T-cell (primary cell): ENCODE data around the gene PIK3R1. TPM values are rescaled to one million over a fixed set of nuclear protein-coding genes. Genes with fewer than 3 reads are reported as not detected.

Source experiments
- ATAC-seq, 4 experiments: fragments of 200-7000 bp in 3 of 4; fragments of 150-1000 bp in 1 of 4; cut with Tn5 transposase; replicated peaks in 1 of 4; 1 replicate in 3 of 4; 2 replicates in 1 of 4; pipeline ENCODE4 v1.10.0; 2021; ENCODE audit warnings: moderate library complexity in 3 of 4, mild to moderate bottlenecking in 2 of 4, moderate number of reproducible peaks in 1 of 4
- CTCF ChIA-PET, 2 donors: fragments of 300-600 bp; sonication (Branson Sonifier 250); formaldehyde crosslinking; loops; one replicate each; lab custom pipeline; 2022; ENCODE audit warnings: antibody characterized with exemption in 2 of 2; lab: Charles Lee
- POLR2A ChIA-PET, 2 donors: fragments of 300-600 bp; sonication (Branson Sonifier 250); formaldehyde crosslinking; loops; one replicate each; lab custom pipeline; 2022; ENCODE audit warnings: antibody characterized with exemption in 2 of 2; lab: Charles Lee
- DNase-seq, 35 experiments: peaks; one replicate each; pipeline versions ENCODE4 v3.0.0 to v3.0.0-alpha.2; 2013 to 2023
- H3K27ac ChIP-seq: one replicate; pipeline ENCODE4 v1.5.1; 2013; ENCODE audit warnings: low read length
- H3K27me3 ChIP-seq, 2 experiments: replicated peaks in 1 of 2; 1 replicate in 1 of 2; 2 replicates in 1 of 2; pipeline versions ENCODE4 v1.6.1 to v1.7.0; 2013; ENCODE audit warnings: low read length in 1 of 2, mixed read lengths in 1 of 2; ENCODE audit not compliant: control insufficient read depth in 2 of 2, insufficient read depth in 2 of 2; ENCODE audit errors: extremely low read depth in 1 of 2
- H3K36me3 ChIP-seq, 2 donors: 1 replicate in 1 of 2; 2 replicates in 1 of 2; pipeline versions ENCODE4 v1.6.1 to v1.7.0; 2013; ENCODE audit warnings: low read length in 1 of 2; ENCODE audit not compliant: control insufficient read depth in 2 of 2, insufficient read depth in 1 of 2; ENCODE audit errors: extremely low read depth in 1 of 2
- H3K4me1 ChIP-seq, 2 experiments: 1 replicate in 1 of 2; 2 replicates in 1 of 2; pipeline versions ENCODE4 v1.6.1 to v1.7.0; 2013; ENCODE audit warnings: low read length in 2 of 2, mixed read lengths in 1 of 2; ENCODE audit not compliant: insufficient read depth in 2 of 2, control insufficient read depth in 1 of 2; ENCODE audit errors: extremely low read depth in 1 of 2
- H3K4me3 ChIP-seq, 2 donors: 1 replicate in 1 of 2; 2 replicates in 1 of 2; pipeline versions ENCODE4 v1.5.1 to v1.7.0; 2013; ENCODE audit warnings: mild to moderate bottlenecking in 2 of 2, low read length in 1 of 2, moderate library complexity in 1 of 2; ENCODE audit not compliant: control insufficient read depth in 1 of 2; ENCODE audit errors: extremely low read depth in 1 of 2
- H3K9me3 ChIP-seq: 2 replicates; pipeline ENCODE4 v1.7.0; 2013
- H3K27ac Mint-ChIP-seq, 2 donors: one replicate each; pipeline ENCODE4 v1.8.0; 2020 to 2021; ENCODE audit warnings: mild to moderate bottlenecking in 2 of 2, mixed read lengths in 2 of 2
- H3K27me3 Mint-ChIP-seq, 2 donors: one replicate each; pipeline ENCODE4 v1.8.0; 2021 to 2022; ENCODE audit warnings: mixed read lengths in 2 of 2
- H3K36me3 Mint-ChIP-seq: one replicate; pipeline ENCODE4 v1.8.0; 2021; ENCODE audit warnings: mixed read lengths
- H3K4me1 Mint-ChIP-seq, 3 donors: one replicate each; pipeline ENCODE4 v1.8.0; 2020 to 2022; ENCODE audit warnings: mixed read lengths in 3 of 3, mild to moderate bottlenecking in 1 of 3
- H3K4me3 Mint-ChIP-seq, 3 donors: one replicate each; pipeline ENCODE4 v1.8.0; 2020 to 2022; ENCODE audit warnings: mild to moderate bottlenecking in 3 of 3, mixed read lengths in 3 of 3, moderate library complexity in 3 of 3
- H3K9me3 Mint-ChIP-seq, 3 donors: one replicate each; pipeline ENCODE4 v1.8.0; 2020 to 2022; ENCODE audit warnings: mixed read lengths in 3 of 3
- WGBS: methylation state at CpG from one replicate; pipeline ENCODE4 v1.1.5; 2013; ENCODE audit warnings: missing lambda C conversion rate; ENCODE audit not compliant: insufficient coverage; 5-methylcytosine and 5-hydroxymethylcytosine counted together
- total RNA-seq, 35 experiments: library from RNA in 6 of 35; stranded (reverse) in 6 of 35; fragments of 120-200 nt in 1 of 35; gene quantifications; one replicate each; pipeline versions ENCODE4 v1.2.1 to v1.2.4 and lab custom pipeline; 2013 to 2026

Gene PIK3R1
- total RNA-seq, 5 donors from 2014 or later (not counting 1 experiment from before 2014, with no cell fraction given) = 83.7 to 370 (median 105) TPM

DNA sequence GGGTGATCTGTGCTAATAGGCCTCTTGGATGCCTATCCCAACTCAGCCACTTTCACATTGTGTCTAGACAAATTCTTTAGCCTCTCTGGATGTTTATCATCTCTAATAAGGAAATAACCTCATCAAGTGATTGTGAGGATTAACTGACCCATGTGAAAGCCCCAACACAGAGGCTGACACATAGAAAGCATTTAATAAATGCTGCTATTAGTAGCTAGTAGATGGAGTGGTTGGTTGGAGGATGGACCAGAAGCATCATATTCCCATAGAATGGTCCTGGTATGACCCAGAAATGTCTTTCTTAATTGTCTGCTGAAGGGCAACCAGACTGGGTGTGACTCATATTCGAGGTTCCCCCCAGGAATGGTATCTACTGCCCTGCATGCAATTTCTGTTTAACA is 124.4 kb downstream of the PIK3R1 start:
- Mint-ChIP-seq H3K4me1 (peaks cover 8 to 12% (median 9%) of the 10 kb centered on the region in 3 donors), H3K36me3 (no peaks in the 10 kb centered on the region), H3K27ac (no peak overlapping the region), H3K27me3 (no peaks in the 10 kb centered on the region), H3K4me3 (no peak overlapping the region), H3K9me3 (no peaks in the 10 kb centered on the region)
- CTCF ChIA-PET = no interaction called here
- DNase-seq = no peak
- peaks cover 0 to 8% of the 10 kb centered on the region in 2 experiments for H3K4me1 ChIP-seq
- no peaks in the 10 kb centered on the region for H3K9me3 ChIP-seq
- peaks cover 0 to 3% of the 10 kb centered on the region in 2 experiments for H3K27me3 ChIP-seq
- WGBS = 83% methylated on average over 1 of the region's 1 CpG
- no peak overlapping the region for H3K4me3 ChIP-seq
- POLR2A ChIA-PET = interaction anchor here in 1 of 2 donors (0.6 kb wide), 1 partner anchor 228 kb away, joined by 7 read pairs; no protein-coding TSS in a partner anchor
- no peaks in the 10 kb centered on the region for H3K36me3 ChIP-seq
- no peak overlapping the region for H3K27ac ChIP-seq
- no peak for ATAC-seq

DNA sequence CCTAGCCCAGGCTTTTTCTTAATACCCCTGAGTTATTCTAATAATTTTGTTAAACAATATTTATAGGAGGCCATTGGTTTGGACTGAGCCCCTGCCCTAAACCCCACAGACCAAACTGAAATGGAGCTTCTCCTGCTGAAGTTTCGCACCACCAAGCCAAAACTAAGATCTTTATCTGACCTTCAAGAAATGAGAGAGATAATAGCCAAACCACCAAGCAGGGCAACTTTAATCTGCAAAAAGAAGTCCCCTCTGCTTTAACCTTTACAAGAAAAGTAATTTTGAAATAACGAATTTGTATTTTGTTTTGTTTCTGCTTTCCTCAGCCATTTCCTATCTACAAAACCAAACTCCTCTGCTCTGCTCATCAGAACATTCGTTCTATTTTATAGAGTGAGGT is 125.5 kb downstream of the PIK3R1 start:
- Mint-ChIP-seq H3K4me1 (peaks cover 8 to 17% (median 11%) of the 10 kb centered on the region in 3 donors), H3K36me3 (no peaks in the 10 kb centered on the region), H3K9me3 (no peaks in the 10 kb centered on the region), H3K4me3 (no peak overlapping the region), H3K27ac (no peak overlapping the region), H3K27me3 (no peaks in the 10 kb centered on the region)
- Histone ChIP-seq H3K27me3 (peaks cover 0 to 3% of the 10 kb centered on the region in 2 experiments), H3K4me3 (no peak overlapping the region), H3K36me3 (no peaks in the 10 kb centered on the region), H3K9me3 (no peaks in the 10 kb centered on the region), H3K27ac (no peak overlapping the region), H3K4me1 (peaks cover 0 to 8% of the 10 kb centered on the region in 2 experiments)
- 89% methylated on average over 1 of the region's 3 CpGs for WGBS
- CTCF ChIA-PET = no interaction called here
- DNase-seq (no peak), ATAC-seq (no peak)
- POLR2A ChIA-PET = no interaction called here

DNA sequence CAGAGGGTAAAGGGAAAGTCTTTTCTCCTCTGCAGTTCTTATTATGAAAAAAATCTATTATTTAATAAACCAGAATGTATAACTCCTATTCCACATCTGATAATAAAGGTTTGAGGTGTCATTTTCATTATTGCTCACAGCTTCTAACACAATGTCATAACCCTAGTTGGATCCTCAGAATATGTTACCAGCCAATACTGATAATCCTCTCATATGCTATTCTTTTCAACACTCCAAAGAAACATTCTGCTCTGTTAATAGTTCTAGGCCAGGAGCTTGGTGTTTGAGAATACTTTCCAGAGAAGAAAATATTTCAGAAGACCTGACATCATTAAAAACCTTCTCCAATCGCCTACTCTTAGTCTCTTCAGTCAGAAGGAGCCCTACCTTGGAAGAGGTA is 127.1 kb downstream of the PIK3R1 start:
- Mint-ChIP-seq H3K36me3 (no peaks in the 10 kb centered on the region), H3K27ac (no peak overlapping the region), H3K4me3 (no peak overlapping the region), H3K4me1 (peaks cover 8 to 18% (median 11%) of the 10 kb centered on the region in 3 donors), H3K27me3 (no peaks in the 10 kb centered on the region), H3K9me3 (peaks cover 0 to 2% (median 2%) of the 10 kb centered on the region in 3 donors)
- no peaks in the 10 kb centered on the region for H3K9me3 ChIP-seq
- CTCF ChIA-PET = no interaction called here
- WGBS = no CpG with 5 or more reads among the region's 1 CpG
- H3K27me3 ChIP-seq = no peaks in the 10 kb centered on the region
- ATAC-seq (no peak), DNase-seq (no peak)
- H3K4me1 ChIP-seq = peaks cover 0 to 8% of the 10 kb centered on the region in 2 experiments
- H3K36me3 ChIP-seq = no peaks in the 10 kb centered on the region
- no peak overlapping the region for H3K4me3 ChIP-seq
- POLR2A ChIA-PET = no interaction called here
- no peak overlapping the region for H3K27ac ChIP-seq

DNA sequence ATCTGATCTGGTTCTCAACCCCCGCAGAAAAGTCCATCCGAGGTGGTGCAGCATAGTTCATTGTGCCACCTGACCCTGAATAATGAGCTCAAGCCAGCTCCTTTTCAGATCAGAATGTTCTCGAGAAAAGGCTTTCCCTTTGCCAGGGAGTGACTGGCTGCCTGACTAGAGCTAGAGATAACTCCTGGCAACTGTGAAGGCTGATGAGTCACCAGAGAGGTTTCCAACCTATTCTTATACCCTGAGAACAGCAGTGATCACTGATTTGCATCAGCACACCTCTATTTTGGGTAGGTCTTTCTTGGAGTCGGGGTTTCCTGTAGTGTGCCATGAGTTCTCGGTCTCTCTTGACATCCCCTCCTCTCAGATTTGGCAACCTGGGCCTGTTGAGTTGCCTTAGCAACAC is 127.9 kb downstream of the PIK3R1 start:
- peaks cover 0 to 8% of the 10 kb centered on the region in 2 experiments for H3K4me1 ChIP-seq
- Mint-ChIP-seq H3K27ac (no peak overlapping the region), H3K36me3 (no peaks in the 10 kb centered on the region), H3K27me3 (no peaks in the 10 kb centered on the region), H3K4me3 (no peak overlapping the region), H3K4me1 (peaks cover 8 to 18% (median 11%) of the 10 kb centered on the region in 3 donors), H3K9me3 (peaks cover 0 to 8% (median 6%) of the 10 kb centered on the region in 3 donors)
- no peaks in the 10 kb centered on the region for H3K27me3 ChIP-seq
- no peaks in the 10 kb centered on the region for H3K36me3 ChIP-seq
- H3K27ac ChIP-seq = no peak overlapping the region
- H3K4me3 ChIP-seq = no peak overlapping the region
- ChIA-PET CTCF (no interaction called here), POLR2A (interaction anchor here in 1 of 2 donors (0.5 kb wide), 1 partner anchor 74 kb away, joined by 6 read pairs; no protein-coding TSS in a partner anchor)
- no peaks in the 10 kb centered on the region for H3K9me3 ChIP-seq
- WGBS = 74% methylated on average over 3 of the region's 5 CpGs
- DNase-seq (peak in 2 of 35 experiments; percentile 1 to 16), ATAC-seq (no peak)

DNA sequence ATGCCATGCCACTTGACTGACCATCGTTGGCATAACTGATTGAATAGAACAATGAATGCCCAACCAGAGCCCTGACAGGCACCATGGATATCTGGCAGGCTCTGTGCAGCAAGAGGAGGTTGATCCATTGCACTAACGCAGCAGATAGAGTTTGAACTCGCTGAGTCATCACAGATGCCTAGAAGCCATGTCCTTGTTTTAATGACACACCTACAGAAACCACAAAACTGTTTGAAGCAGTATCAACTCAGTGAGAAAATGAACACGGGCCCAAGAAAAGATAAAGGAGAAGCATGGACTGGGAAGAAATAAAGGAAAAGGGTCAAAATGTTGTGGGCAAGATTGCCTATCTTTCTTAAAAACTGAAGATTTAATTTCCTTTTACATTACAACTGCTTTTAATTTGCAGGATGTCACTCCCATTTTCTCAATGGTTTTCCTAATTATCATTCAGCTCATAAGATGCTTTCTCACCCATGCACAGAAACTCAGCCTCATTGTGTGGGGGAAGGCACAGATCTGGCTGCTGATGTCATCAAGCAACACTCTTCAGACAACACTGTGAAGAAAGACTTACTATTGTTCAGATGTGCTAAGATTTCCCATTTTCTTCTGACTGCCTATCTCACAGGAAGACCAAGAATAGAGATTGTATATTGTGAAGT is 129.0 kb downstream of the PIK3R1 start:
- H3K27me3 Mint-ChIP-seq = no peaks in the 10 kb centered on the region
- peaks cover 8 to 18% (median 11%) of the 10 kb centered on the region in 3 donors for H3K4me1 Mint-ChIP-seq
- H3K9me3 Mint-ChIP-seq = peaks cover 0 to 8% (median 6%) of the 10 kb centered on the region in 3 donors
- WGBS = 75% methylated on average over 1 of the region's 4 CpGs
- H3K27ac Mint-ChIP-seq = peak overlapping the region; percentile 19 to 27
- Histone ChIP-seq H3K4me3 (no peak overlapping the region), H3K9me3 (no peaks in the 10 kb centered on the region), H3K4me1 (peaks cover 0 to 8% of the 10 kb centered on the region in 2 experiments), H3K36me3 (no peaks in the 10 kb centered on the region), H3K27ac (no peak overlapping the region), H3K27me3 (no peaks in the 10 kb centered on the region)
- H3K36me3 Mint-ChIP-seq = no peaks in the 10 kb centered on the region
- DNase-seq = peak in 1 of 35 experiments; percentile 26
- CTCF ChIA-PET = no interaction called here
- H3K4me3 Mint-ChIP-seq = no peak overlapping the region
- POLR2A ChIA-PET = no interaction called here
- peak in 3 of 4 experiments; percentile 42 to 78 (median 56) for ATAC-seq

DNA sequence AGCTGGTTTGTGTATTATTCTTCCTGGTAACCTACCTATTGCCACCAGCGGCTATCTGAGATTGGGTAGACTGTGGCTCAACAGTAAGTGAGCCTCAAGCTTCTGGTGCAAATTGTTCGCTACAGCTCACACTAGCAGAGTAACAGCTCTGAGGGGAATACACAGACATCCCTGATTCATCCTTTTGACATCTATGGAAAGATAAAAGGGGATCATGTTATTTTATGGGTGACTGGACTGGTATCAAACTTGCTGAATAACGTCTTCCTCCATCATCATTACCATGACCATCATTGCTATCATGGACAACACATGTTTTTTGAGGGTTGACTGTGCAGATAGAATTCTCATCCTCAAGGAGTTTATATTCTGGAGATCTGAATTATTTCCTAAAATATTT is 129.6 kb downstream of the PIK3R1 start:
- DNase-seq (no peak), ATAC-seq (no peak)
- Mint-ChIP-seq H3K27ac (no peak overlapping the region), H3K4me3 (no peak overlapping the region), H3K4me1 (peaks cover 8 to 18% (median 11%) of the 10 kb centered on the region in 3 donors), H3K36me3 (no peaks in the 10 kb centered on the region), H3K9me3 (peaks cover 0 to 8% (median 6%) of the 10 kb centered on the region in 3 donors), H3K27me3 (no peaks in the 10 kb centered on the region)
- H3K36me3 ChIP-seq = no peaks in the 10 kb centered on the region
- CTCF ChIA-PET = no interaction called here
- POLR2A ChIA-PET = no interaction called here
- no CpG with 5 or more reads among the region's 3 CpGs for WGBS
- no peak overlapping the region for H3K27ac ChIP-seq
- H3K4me3 ChIP-seq = no peak overlapping the region
- H3K4me1 ChIP-seq = peaks cover 0 to 8% of the 10 kb centered on the region in 2 experiments
- H3K9me3 ChIP-seq = no peaks in the 10 kb centered on the region
- no peaks in the 10 kb centered on the region for H3K27me3 ChIP-seq
